ENCODE data around the gene GAS2L2. TPM values are rescaled to one million over a fixed set of nuclear protein-coding genes. Genes with fewer than 3 reads are reported as not detected.

The GAS2L2 gene
- total and polyA plus RNA-seq, 2 of the 8 experiments (the other 6 are each of a cell fraction or from before 2014, with no cell fraction given) = 0.09 to 0.13 TPM

DNA sequence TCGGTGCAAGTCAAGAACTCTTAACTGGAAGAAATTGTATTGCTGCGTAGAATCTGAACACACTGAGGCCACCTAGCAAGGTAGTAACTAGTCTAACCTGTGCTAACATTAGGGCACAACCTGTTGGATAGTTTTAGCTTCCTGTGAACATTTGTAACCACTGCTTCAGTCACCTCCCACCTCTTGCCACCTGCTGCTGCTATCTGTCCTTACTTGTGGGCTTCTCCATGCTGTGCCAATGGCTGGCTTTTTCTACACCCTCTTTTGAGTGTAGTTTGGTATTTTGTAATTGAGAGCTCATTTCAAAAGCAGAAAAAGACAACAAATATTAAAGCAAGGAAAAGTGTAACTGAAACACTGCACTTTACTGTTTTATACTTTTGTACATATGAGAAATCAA is 29.3 kb downstream of the GAS2L2 start:
- no peak overlapping the region for H3K27ac ChIP-seq (ENCODE audit: low read depth, low read length)
- H3K4me1 ChIP-seq (replicated peaks in 1 of 4; ENCODE audit: control insufficient read depth in 3 of 4, insufficient read depth in 4 of 4, low read length in 3 of 4) = 0 out of 7 replicates have a peak, but pooled peaks cover 0 to 2% (median 0%) of the 10 kb centered on the region in 4 experiments
- H3K9me3 ChIP-seq (ENCODE audit: insufficient read depth in 2 of 2, low read depth in 1 of 2, low read length in 1 of 2) = no peaks in the 10 kb centered on the region
- no peak overlapping the region for H2AK5ac ChIP-seq (ENCODE audit: low read depth, low read length)
- ChIA-PET CTCF (ENCODE audit: partially characterized antibody) (interaction anchor here (1.0 kb wide), 1 partner anchor 40 kb away, joined by 4 read pairs; no protein-coding TSS in a partner anchor), POLR2A (ENCODE audit: partially characterized antibody) (no interaction called here)
- no peaks in the 10 kb centered on the region for H3K27me3 ChIP-seq (replicated peaks in 1 of 4; ENCODE audit: control insufficient read depth in 3 of 4, extremely low read depth in 1 of 4, insufficient read depth in 3 of 4, low read length in 3 of 4)
- H3K79me1 ChIP-seq (ENCODE audit: low read depth, low read length) = no peaks in the 10 kb centered on the region
- WGBS, 2 experiments (ENCODE audit: extremely low coverage in 1 of 2, insufficient coverage in 1 of 2, insufficient read length in 1 of 2, insufficient replicate concordance in 2 of 2, low coverage in 1 of 2, low lambda C conversion rate in 2 of 2, missing lambda C conversion rate in 1 of 2) = 93% methylated on average over 2 of the region's 2 CpGs; no CpG with 5 or more reads in 1 of the 2 experiments
- DNase-seq (ENCODE audit: low read depth in 1 of 2, low spot score in 2 of 2) (no peak), FAIRE-seq (no peak)
- TF ChIP-seq KDM1A (IDR thresholded peaks at IDR 0.05; ENCODE audit: borderline replicate concordance, low read length) (no peak), SP1 (IDR thresholded peaks at IDR 0.05; ENCODE audit: low read depth, low read length) (no peak), SAP30 (IDR thresholded peaks at IDR 0.05; ENCODE audit: insufficient read depth, insufficient replicate concordance, low read length) (no peak), RAD21 (IDR thresholded peaks at IDR 0.05 in 1 of 2, conservative IDR thresholded peaks at IDR 0.05 in 1 of 2; ENCODE audit: low read depth in 2 of 2, low read length in 2 of 2) (no peak), CREB1 (IDR thresholded peaks at IDR 0.05) (no peak), RFX5 (IDR thresholded peaks at IDR 0.05; ENCODE audit: borderline replicate concordance, low read depth, low read length) (no peak), CBX5 (IDR thresholded peaks at IDR 0.05; ENCODE audit: low read depth, low read length) (no peak), ATF3 (IDR thresholded peaks at IDR 0.05; ENCODE audit: insufficient read depth, low read depth, low read length) (no peak), TCF12 (IDR thresholded peaks at IDR 0.05; ENCODE audit: low read depth, low read length) (no peak), JUN (IDR thresholded peaks at IDR 0.05; ENCODE audit: low read depth, low read length) (no peak), HDAC6 (IDR thresholded peaks at IDR 0.05; ENCODE audit: low read depth, low read length) (no peak), CHD2 (IDR thresholded peaks at IDR 0.05; ENCODE audit: low read length) (no peak), TBP (IDR thresholded peaks at IDR 0.05; ENCODE audit: low read depth, low read length) (no peak), SUZ12 (IDR thresholded peaks at IDR 0.05; ENCODE audit: low read length) (no peak), CEBPB (IDR thresholded peaks at IDR 0.05; ENCODE audit: low read depth, low read length) (no peak)
- no peak overlapping the region for H2BK12ac ChIP-seq (ENCODE audit: low read depth, low read length)
- H2BK15ac ChIP-seq (ENCODE audit: low read length) = no peak overlapping the region
- H2BK5ac ChIP-seq (ENCODE audit: low read depth, low read length) = no peak overlapping the region
- no peak overlapping the region for H4K5ac ChIP-seq (ENCODE audit: insufficient read length, low read depth, low read length)
- H4K8ac ChIP-seq (ENCODE audit: extremely low read depth, insufficient read depth, low read length) = no peak overlapping the region
- H3K4ac ChIP-seq (replicated peaks; ENCODE audit: insufficient read length, low read depth, low read length) = no peak overlapping the region
- no peak overlapping the region for H2BK120ac ChIP-seq (replicated peaks; ENCODE audit: low read depth, low read length)
- H3K23me2 ChIP-seq (ENCODE audit: low read depth, low read length) = no peaks in the 10 kb centered on the region
- H3K79me2 ChIP-seq (ENCODE audit: control insufficient read depth in 1 of 2, insufficient read depth in 2 of 2, low read length in 2 of 2) = no peaks in the 10 kb centered on the region
- no peak overlapping the region for H2BK20ac ChIP-seq (ENCODE audit: low read length)
- H3K18ac ChIP-seq (ENCODE audit: extremely low read depth, low read length) = no peak overlapping the region
- H3K9ac ChIP-seq (replicated peaks in 1 of 4; ENCODE audit: extremely low read depth in 1 of 4, low read depth in 3 of 4, low read length in 3 of 4) = no peak overlapping the region
- no peak overlapping the region for H3K14ac ChIP-seq (ENCODE audit: insufficient read length)
- H3K4me2 ChIP-seq (ENCODE audit: insufficient read depth in 1 of 2, low read depth in 2 of 2, low read length in 2 of 2) = no peak overlapping the region
- H2AFZ ChIP-seq (ENCODE audit: low read length) = no peak overlapping the region
- H3K4me3 ChIP-seq (ENCODE audit: extremely low read depth in 1 of 4, insufficient read depth in 2 of 4, low read depth in 3 of 4, low read length in 4 of 4) = no peak overlapping the region
- H3K56ac ChIP-seq (replicated peaks; ENCODE audit: insufficient read length, low read depth, low read length) = no peak overlapping the region
- H4K20me1 ChIP-seq (replicated peaks in 1 of 2; ENCODE audit: control insufficient read depth in 1 of 2, insufficient read depth in 2 of 2, low read length in 2 of 2) = peaks cover 0 to 5% of the 10 kb centered on the region in 2 experiments
- H3K23ac ChIP-seq (ENCODE audit: insufficient read length) = no peak overlapping the region
- H3K36me3 ChIP-seq (ENCODE audit: control insufficient read depth in 2 of 4, insufficient read depth in 4 of 4, low read length in 3 of 4) = peaks cover 0 to 23% (median 11%) of the 10 kb centered on the region in 4 experiments; a peak in 7 of 8 replicates
- no peak overlapping the region for H4K91ac ChIP-seq (replicated peaks; ENCODE audit: insufficient read length, low read length)
